Neural cell (in vitro differentiated cells): Measurements from ENCODE around the gene NREP.

Experiments
- EP300 ChIP-seq: fragments of 450-650 bp; conservative IDR thresholded peaks from 2 replicates; pipeline ENCODE4 v1.6.1; 2014; ENCODE audit warnings: antibody characterized with exemption, mild to moderate bottlenecking, moderate library complexity; ENCODE audit not compliant: poor library complexity, severe bottlenecking
- EZH2 ChIP-seq: fragments of 200-600, 300-800 bp; shearing (Covaris generic), sonication (generic); IDR thresholded peaks from 2 replicates; pipeline ENCODE4 v1.6.1; 2014; ENCODE audit warnings: antibody characterized with exemption, low read length, borderline replicate concordance, mild to moderate bottlenecking; ENCODE audit not compliant: insufficient read depth, poor library complexity, severe bottlenecking
- POLR2AphosphoS5 ChIP-seq: IDR thresholded peaks from 2 replicates; pipeline ENCODE4 v1.6.1; 2012
- TF ChIP-seq, protein P1 (sequence below): fragments of 450-650 bp; IDR thresholded peaks from 2 replicates; pipeline ENCODE4 v1.5.1; 2014; ENCODE audit warnings: antibody characterized with exemption, mild to moderate bottlenecking, moderate library complexity; ENCODE audit not compliant: poor library complexity, severe bottlenecking
- TF ChIP-seq, protein P2 (sequence below): IDR thresholded peaks from 2 replicates; pipeline ENCODE4 v1.6.1; 2012; ENCODE audit warnings: borderline replicate concordance

DNA sequence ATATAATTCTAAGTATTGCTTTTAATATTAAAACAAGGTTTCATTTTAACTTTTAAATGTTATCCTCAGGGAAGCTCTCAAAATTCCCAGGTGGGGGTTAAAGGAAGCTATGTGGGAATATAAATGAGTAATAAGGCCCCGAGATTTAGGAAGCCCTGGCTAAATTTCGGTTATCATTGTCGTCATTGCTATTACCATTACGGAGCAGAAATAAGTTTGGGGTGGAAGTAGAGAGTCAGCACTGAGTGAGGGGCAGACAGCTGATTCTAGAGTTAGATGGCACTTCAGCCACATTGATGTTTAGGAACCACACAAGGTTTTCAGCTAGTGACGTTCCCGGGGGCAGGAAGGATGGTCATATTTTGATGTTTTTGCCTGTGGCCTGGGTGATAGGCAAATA, 74.9 kb downstream of the NREP start:
- TF ChIP-seq, protein P1, sequence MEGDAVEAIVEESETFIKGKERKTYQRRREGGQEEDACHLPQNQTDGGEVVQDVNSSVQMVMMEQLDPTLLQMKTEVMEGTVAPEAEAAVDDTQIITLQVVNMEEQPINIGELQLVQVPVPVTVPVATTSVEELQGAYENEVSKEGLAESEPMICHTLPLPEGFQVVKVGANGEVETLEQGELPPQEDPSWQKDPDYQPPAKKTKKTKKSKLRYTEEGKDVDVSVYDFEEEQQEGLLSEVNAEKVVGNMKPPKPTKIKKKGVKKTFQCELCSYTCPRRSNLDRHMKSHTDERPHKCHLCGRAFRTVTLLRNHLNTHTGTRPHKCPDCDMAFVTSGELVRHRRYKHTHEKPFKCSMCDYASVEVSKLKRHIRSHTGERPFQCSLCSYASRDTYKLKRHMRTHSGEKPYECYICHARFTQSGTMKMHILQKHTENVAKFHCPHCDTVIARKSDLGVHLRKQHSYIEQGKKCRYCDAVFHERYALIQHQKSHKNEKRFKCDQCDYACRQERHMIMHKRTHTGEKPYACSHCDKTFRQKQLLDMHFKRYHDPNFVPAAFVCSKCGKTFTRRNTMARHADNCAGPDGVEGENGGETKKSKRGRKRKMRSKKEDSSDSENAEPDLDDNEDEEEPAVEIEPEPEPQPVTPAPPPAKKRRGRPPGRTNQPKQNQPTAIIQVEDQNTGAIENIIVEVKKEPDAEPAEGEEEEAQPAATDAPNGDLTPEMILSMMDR: no peak
- no peak for TF ChIP-seq EZH2
- no peak for TF ChIP-seq POLR2AphosphoS5
- TF ChIP-seq EP300: no peak
- TF ChIP-seq, protein P2, sequence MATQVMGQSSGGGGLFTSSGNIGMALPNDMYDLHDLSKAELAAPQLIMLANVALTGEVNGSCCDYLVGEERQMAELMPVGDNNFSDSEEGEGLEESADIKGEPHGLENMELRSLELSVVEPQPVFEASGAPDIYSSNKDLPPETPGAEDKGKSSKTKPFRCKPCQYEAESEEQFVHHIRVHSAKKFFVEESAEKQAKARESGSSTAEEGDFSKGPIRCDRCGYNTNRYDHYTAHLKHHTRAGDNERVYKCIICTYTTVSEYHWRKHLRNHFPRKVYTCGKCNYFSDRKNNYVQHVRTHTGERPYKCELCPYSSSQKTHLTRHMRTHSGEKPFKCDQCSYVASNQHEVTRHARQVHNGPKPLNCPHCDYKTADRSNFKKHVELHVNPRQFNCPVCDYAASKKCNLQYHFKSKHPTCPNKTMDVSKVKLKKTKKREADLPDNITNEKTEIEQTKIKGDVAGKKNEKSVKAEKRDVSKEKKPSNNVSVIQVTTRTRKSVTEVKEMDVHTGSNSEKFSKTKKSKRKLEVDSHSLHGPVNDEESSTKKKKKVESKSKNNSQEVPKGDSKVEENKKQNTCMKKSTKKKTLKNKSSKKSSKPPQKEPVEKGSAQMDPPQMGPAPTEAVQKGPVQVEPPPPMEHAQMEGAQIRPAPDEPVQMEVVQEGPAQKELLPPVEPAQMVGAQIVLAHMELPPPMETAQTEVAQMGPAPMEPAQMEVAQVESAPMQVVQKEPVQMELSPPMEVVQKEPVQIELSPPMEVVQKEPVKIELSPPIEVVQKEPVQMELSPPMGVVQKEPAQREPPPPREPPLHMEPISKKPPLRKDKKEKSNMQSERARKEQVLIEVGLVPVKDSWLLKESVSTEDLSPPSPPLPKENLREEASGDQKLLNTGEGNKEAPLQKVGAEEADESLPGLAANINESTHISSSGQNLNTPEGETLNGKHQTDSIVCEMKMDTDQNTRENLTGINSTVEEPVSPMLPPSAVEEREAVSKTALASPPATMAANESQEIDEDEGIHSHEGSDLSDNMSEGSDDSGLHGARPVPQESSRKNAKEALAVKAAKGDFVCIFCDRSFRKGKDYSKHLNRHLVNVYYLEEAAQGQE: no peak
